HG03354 (cell line): ENCODE results near the gene TCEAL6.
"Not testable (repeated sequence)": the region's sequence is repeated elsewhere in the genome, so short reads cannot be mapped to it uniquely, and the experiment has no call there.

Source experiments
- ATAC-seq: cut with Tn5 transposase; IDR thresholded peaks from one replicate; pipeline ENCODE4 v1.9.1; 2021; ENCODE audit warnings: mild to moderate bottlenecking; ENCODE audit not compliant: unreplicated experiment, poor library complexity, severe bottlenecking

The TCEAL6 gene

GRCh38 chrX:102142274-102142673, at the start of gene TCEAL6:
Gene TCEAL6 (minus strand): TSS chrX:102142481.
- ATAC-seq = not testable (repeated sequence)

GRCh38 chrX:102185967-102186720, 43.9 kb upstream of the TCEAL6 start:
- no peak for ATAC-seq

DNA sequence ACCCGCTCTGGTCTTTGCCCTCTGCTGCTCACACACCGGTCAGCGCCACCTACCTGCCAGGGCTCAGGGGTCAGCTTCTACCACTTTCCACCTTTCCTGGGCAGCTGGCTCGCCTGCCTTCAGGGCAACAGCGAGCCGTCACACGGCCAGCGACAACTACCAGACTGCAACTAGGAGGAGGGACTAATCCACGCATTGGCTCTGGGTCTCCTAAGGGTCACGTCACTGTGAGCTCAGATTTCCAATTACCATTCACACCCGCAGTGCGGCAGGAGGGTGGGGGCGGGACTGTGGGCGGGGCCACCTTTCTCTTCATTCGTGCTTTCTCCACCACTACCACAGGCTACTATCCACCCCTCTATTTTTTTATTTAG, 13.5 kb upstream of the TCEAL6 start, which contains the start of gene BEX5:
TSS of gene BEX5 (minus strand) at position 172 of the 374 bp plus-strand sequence. CDS start 1,712 bp downstream, outside the sequence.
- peak; percentile 97 for ATAC-seq

DNA sequence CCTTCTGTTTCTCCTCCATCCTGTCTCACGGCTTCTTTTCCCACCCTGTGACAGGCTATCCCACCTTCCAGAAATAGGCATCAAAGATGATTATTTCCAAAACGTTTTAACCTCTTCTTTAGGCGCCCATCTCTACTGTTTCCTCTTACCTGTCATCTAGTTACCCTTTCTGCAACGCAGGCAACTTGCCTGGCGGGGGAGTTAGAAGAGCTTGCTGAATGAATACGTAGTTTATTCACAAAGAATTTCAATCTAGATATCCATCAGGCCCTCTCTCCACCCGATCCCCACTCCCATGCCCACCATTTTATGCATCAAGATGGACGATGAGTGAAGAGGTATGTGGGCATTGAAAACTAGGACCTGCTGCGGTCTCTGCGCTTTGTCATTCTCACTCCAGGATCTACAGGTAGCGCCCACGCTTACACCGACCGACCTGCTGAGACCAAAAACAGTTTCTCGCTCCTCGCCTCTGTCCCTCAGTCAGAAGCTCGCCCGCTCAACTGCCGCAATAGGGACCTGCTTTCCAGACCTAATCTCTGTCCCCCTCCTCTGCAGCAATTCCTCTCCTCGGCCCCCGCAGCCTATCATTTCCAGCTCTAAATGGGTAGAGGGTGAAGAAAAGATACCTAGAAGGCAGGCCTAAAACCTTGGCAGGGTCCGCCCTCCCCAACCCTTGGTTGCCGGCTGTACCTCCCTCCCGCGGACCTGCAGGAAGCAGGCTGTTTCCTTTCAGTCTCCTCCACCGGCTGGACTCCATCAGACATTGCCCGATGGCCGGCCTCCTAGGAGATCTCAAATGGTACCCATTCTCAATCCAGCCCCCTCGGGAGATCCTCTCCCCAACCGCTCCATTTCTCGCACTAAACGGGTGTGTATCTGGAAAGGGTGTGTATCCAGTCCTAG, 12.9 kb upstream of the TCEAL6 start:
- ATAC-seq = peak; percentile 40

GRCh38 chrX:102154218-102154860, 12.1 kb upstream of the TCEAL6 start:
- ATAC-seq = peak; percentile 13

GRCh38 chrX:102141631-102142030, 650 bp downstream of the TCEAL6 start:
- ATAC-seq = not testable (repeated sequence)

GRCh38 chrX:102140876-102141275, 1.4 kb downstream of the TCEAL6 start:
- ATAC-seq = not testable (repeated sequence)

- no peak for ATAC-seq
Observed at GRCh38 chrX:102138064-102138463, 4.2 kb downstream of the TCEAL6 start.

GRCh38 chrX:102129473-102129872, 12.8 kb downstream of the TCEAL6 start:
- ATAC-seq = no peak

DNA sequence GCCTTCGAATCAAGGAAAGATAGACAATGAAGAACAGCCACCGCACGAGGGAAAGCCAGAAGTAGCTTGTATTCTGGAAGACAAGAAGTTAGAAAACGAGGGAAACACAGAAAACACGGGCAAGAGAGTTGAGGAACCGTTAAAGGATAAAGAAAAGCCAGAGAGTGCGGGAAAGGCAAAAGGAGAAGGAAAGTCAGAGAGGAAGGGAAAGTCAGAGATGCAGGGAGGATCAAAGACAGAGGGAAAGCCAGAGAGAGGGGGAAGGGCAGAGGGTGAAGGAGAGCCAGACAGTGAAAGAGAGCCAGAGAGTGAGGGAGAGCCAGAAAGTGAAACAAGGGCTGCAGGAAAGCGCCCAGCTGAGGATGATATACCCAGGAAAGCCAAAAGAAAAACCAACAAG, 15.4 kb downstream of the TCEAL6 start:
- ATAC-seq = no peak

DNA sequence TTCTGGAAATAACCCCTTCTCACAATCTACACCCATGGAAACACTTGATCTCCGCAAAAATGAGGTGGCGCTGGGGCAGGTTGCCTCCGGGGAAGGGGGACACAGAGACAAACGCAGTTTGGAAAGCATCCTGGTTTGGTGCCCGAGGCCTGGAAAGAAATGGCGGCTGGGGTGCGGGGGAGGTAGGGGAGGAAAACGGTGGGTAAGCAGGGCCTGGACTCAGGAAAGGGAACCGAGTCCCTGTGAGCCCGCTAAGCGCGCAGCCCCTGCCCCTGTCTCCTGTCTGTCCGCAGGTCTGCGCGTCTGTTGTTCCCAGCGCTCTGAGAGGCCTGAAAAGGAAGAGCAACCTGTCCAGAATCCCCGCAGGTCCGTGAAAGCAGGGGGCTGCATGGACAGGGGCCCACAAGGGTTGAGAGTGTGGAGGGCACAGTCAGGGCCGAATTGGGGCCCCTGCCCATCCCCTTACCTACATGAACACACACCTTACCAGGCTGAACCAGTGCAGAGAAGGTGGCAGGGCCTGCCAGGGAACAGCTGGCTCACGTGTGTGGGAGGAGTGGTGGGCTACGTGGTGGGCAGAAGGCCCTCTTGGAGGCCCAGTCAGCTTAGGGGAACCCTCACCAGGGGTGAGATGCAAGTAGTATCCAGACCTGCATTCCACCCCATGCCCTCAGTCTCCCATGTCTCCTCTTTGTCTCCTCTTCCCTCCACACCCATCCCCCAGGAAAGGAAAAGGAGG, 16.0 kb downstream of the TCEAL6 start:
- not testable (repeated sequence) for ATAC-seq

- not testable (repeated sequence) for ATAC-seq
Observed at GRCh38 chrX:102125436-102125835, 16.8 kb downstream of the TCEAL6 start, which contains the start of gene TCEAL2. Gene TCEAL2 (plus strand): TSS chrX:102125679. CDS start chrX:102126831, 1,152 bp downstream.

GRCh38 chrX:102125014-102125413, 17.3 kb downstream of the TCEAL6 start:
- ATAC-seq = not testable (repeated sequence)

DNA sequence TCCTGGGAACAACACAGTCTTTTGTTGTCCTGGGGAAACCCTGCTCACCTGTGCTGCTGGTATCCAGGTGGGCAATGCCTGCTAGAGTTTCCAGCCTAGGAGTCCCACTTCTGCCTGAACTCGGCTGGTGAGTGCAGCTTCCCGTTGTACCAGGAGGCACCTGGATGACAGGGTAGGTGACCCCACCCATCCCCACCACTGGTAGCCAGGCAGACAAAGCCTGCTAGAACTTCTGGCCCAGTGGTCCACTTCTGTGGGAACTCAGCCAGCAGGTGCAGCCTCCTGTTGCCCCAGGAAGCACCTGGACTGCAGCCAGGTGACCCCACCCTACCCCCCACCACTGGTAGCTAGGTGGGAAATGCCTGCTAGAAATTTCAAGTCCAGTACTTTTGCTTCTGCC, 26.5 kb downstream of the TCEAL6 start:
- no peak for ATAC-seq

DNA sequence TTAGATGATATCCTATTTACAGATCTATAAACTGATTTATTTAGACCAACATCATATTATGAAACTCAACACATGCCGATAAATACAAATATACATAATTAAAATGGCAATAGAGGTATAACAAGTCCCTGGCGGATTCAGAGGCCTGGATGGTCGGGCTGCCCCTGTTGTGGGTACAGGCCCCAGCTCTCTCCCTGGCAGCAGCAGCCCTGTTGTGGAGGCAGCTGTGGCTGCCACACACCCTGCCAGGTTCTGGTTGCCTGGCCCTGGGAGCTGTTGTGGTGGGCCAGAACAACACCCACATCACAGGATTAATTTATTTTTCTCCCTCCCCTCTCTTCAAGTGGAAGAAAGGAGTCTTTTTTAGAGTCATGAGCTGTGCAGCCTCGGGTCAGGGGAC, 28.9 kb downstream of the TCEAL6 start:
- no peak for ATAC-seq
